ENCODE measurements around the gene CASZ1.

Gene CASZ1, protein sequence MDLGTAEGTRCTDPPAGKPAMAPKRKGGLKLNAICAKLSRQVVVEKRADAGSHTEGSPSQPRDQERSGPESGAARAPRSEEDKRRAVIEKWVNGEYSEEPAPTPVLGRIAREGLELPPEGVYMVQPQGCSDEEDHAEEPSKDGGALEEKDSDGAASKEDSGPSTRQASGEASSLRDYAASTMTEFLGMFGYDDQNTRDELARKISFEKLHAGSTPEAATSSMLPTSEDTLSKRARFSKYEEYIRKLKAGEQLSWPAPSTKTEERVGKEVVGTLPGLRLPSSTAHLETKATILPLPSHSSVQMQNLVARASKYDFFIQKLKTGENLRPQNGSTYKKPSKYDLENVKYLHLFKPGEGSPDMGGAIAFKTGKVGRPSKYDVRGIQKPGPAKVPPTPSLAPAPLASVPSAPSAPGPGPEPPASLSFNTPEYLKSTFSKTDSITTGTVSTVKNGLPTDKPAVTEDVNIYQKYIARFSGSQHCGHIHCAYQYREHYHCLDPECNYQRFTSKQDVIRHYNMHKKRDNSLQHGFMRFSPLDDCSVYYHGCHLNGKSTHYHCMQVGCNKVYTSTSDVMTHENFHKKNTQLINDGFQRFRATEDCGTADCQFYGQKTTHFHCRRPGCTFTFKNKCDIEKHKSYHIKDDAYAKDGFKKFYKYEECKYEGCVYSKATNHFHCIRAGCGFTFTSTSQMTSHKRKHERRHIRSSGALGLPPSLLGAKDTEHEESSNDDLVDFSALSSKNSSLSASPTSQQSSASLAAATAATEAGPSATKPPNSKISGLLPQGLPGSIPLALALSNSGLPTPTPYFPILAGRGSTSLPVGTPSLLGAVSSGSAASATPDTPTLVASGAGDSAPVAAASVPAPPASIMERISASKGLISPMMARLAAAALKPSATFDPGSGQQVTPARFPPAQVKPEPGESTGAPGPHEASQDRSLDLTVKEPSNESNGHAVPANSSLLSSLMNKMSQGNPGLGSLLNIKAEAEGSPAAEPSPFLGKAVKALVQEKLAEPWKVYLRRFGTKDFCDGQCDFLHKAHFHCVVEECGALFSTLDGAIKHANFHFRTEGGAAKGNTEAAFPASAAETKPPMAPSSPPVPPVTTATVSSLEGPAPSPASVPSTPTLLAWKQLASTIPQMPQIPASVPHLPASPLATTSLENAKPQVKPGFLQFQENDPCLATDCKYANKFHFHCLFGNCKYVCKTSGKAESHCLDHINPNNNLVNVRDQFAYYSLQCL (N-terminal part only)

GRCh38 chr1:10796029-10796944, at the start of gene CASZ1:
TSS of gene CASZ1 (minus strand) at chr1:10796646. CDS start at chr1:10693889, 102,757 bp downstream.
- DNase-seq (ENCODE audit: low read depth, low spot score), result no peak

DNA sequence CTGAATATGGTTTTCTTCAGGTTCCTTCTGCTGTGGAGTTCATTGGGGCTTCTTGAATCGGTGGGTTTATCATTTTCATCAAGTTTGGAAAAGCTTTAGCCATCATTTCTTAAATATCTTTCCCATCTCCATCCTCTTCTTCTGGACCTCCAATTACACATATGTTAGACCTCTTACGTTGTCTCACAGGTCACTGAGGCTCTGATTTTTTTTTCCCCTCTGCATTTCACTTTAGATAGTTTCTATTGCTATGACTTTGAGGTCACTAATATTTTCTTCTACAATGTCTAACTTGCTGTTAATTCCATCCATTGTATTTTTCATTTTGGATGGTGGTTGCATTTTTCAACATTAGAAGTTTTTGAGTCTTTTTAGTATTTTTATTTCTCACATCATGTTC, 47.3 kb upstream of the CASZ1 start:
- no peak for DNase-seq (ENCODE audit: low read depth, low spot score)

DNA sequence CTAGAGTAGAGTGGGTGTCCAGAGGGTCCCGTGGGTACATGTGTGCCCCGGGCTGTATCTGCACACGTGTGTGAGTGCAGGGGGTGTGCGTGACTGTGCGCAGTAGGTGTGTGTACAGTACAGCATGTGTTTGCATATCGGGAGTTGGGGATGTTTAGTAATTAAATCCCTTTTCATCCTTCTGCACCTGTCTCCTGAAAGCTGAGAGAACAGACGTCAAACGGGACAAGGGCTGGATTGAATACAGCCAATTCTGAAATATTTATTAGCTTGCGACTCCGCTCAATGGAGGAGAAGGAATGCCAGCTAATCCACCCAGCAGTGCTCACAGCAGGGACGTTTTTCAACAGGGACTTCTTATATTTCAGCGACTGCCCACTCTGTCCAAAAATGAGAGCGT, 44.7 kb upstream of the CASZ1 start:
- DNase-seq (ENCODE audit: low read depth, low spot score), result no peak

GRCh38 chr1:10839188-10839770, 42.8 kb upstream of the CASZ1 start:
- DNase-seq (ENCODE audit: low read depth, low spot score), result no peak

DNA sequence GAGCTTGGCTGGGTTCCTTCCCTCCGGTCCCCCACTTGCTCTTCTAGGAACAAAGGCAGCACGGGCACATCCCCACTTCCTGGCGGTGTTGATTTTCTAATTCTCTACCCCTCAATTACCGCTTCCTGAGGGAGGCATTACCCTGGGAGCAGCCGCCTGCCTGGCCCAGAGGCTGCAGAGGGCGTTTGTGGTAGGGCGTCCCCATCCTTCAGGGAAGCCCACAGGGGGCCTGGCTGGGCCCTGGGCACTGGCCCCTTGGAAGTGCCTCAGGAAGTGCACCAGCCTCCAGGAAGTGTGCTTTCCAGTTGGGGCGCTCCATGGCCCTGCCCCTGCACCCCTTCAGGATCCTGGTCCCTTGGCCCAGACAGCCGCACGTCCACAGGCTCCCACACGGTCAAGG, 42.1 kb upstream of the CASZ1 start:
- no peak for DNase-seq (ENCODE audit: low read depth, low spot score)

DNA sequence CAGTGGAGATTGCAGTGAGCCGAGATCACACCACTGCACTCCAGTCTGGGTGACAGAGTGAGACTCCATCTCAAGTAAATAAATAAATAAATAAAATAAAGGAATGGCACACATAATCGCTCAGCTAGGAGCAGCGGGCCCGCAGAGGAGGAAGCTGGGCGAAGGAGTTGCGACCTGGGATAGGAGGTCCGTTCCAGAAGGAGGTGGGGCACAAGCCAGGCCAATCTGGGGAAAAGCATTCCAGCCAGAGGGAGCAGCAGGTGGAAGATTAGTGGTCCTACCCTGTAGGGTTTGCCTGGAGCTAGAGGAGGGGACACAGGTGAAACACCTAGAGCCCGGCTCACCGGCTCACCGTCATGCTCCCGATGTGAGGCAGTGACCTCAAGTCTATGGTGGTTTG, 40.3 kb upstream of the CASZ1 start:
- no peak for DNase-seq (ENCODE audit: low read depth, low spot score)

GRCh38 chr1:10835822-10836421, 39.5 kb upstream of the CASZ1 start:
- no peak for DNase-seq (ENCODE audit: low read depth, low spot score)

DNA sequence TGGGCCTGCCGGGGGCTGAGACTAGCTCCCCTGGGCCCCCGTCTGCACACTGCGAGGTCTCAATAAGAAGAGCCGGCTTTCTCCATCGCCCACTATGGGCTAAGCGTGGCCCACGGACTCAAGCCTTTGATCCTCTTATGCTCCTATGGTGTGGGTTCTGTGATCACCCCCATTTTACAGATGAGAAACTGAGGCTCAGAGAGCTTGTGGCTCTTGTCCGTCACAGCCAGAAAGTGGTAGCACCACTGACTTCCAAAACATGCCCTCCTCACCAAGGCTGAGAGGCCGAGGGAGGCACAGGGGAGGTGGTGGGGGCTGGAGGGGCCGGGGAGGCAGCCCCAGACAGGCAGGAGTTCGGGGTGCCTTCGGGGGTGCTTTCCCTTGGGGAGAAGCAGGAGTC, 39.0 kb upstream of the CASZ1 start:
- no peak for DNase-seq (ENCODE audit: low read depth, low spot score)

DNA sequence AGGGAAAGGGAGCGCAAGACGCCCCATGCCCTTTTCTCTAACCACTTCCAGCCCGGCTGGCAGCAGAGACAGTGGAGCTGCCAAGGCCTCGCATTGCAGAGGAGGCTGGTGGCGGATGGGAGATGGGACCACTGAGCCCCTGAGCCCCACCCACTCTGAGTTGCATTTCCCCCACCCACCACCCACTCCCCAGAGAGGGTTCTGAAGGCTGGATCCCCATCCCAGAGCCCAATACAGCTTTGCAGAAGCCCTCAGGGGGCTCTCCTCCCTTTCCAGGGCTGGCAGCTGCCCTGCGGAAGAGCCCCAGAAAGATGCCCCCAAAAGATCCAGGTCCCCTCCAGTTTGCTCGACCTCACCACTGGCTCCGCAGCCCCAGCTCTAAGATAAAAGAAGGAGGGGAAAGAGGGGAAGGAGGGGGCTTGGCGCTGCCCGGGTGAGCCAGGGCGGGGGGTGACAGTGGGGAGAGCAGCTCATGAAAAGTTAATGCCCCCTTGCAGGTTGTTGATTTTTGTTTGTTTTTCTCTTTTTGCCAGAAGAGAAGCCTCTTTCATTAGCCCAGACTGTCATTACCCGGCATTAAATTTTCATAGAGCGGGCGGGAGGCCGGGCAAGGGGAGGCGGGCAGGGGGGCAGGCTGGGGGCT, 38.4 kb upstream of the CASZ1 start:
- DNase-seq (ENCODE audit: low read depth, low spot score), result no peak

DNA sequence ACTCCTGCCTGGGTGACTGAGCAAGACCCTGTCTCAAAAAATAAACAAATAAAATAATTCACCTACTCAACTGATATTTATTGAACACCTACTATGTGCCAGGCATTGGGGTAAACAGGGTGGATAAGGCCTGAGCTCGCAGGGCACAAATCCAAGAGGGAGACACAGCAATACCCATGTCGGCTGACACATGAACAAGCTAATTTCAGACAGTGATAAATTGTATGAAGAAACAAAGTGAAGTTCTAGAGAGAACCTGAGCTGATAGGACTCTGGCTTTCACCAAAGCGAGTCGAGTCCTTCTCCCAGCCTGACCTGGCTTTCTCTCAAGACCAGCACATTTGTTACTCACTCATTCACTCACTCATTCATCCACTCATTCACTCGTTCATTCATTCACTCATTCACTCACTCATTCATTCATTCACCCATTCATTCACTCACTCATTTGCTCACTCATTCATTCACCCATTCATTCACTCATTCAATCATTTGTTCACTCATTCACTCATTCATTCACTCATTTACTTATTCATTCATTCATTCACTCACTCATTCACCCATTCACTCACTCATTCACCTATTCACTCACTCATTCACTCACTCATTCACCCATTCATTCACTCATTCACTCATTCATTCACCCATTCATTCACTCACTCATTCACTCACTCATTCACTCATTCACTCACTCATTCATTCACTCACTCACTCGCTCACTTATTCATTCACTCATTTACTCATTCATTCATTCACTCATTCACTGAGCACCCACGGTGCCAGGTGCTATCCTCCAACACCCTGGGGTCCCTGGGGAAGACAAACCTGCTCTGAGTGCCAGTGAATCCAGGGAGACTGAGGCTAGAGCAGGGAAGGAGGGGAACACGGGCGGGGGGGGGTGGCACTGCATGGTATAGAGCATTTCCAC, 37.4 kb upstream of the CASZ1 start:
- DNase-seq (ENCODE audit: low read depth, low spot score), result no peak

GRCh38 chr1:10832703-10833102, 36.3 kb upstream of the CASZ1 start:
- DNase-seq (ENCODE audit: low read depth, low spot score), result no peak

GRCh38 chr1:10830961-10831668, 34.7 kb upstream of the CASZ1 start:
- no peak for DNase-seq (ENCODE audit: low read depth, low spot score)

DNA sequence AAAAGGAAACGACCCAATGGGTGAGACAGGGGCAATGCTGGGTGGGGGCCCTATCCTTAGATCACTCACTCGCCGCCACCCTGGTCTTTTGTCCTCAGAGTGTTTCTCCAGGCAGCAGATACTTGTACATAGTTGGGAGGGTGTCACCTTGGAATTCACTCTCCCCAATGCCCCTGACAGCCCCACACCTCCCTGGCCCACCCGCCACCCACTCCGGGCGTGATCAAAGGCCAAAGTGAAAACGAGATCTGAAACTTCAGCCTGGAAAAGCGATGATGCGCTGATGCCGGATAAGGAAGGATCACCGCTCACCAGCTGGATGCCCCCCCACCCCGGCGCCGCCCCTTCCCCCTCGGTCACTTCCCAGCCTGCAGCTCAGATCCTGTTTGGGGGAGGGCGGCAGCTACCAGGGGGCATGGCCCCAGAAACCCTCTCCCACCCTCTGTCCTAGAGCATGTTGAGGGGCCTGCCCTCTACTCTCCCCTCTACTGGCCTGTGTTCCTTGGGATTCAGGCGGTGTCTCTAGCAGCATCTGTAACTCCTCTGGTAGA, 33.6 kb upstream of the CASZ1 start:
- no peak for DNase-seq (ENCODE audit: low read depth, low spot score)

DNA sequence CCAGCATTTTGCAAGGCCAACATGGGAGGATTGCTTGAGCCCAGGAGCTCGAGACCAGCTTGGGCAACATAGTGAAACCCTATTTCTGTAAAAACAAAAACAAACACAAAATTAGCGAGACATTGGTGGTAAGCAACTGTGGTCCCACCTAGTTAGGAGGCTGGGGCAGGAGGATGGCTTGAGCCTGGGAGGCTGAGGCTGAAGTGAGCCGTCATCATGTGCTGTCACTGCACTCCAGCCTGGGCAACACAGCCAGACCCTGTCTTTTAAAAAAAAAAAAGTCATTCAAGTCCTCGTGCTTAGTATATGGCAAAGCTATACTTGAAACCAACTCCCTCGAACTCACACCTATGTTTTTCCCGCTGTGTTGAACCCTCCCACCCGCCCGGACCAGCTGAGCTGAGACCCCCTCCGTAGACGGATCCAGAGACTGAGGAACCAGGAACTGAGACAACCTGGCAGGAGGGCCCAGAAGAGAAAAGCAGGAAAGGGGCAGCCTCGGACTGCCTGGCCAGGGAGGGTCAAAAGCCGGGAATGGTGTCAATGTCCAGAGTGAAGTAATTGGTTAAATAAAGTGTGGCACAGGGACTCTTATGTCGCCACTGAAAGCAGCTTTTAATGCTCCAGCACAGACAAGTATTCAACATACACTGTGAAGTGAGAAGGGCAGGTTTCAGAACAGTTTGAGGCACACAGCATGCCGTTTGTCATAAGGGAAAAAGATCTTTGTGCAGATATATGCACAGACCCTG, 32.8 kb upstream of the CASZ1 start:
- DNase-seq (ENCODE audit: low read depth, low spot score), result no peak

DNA sequence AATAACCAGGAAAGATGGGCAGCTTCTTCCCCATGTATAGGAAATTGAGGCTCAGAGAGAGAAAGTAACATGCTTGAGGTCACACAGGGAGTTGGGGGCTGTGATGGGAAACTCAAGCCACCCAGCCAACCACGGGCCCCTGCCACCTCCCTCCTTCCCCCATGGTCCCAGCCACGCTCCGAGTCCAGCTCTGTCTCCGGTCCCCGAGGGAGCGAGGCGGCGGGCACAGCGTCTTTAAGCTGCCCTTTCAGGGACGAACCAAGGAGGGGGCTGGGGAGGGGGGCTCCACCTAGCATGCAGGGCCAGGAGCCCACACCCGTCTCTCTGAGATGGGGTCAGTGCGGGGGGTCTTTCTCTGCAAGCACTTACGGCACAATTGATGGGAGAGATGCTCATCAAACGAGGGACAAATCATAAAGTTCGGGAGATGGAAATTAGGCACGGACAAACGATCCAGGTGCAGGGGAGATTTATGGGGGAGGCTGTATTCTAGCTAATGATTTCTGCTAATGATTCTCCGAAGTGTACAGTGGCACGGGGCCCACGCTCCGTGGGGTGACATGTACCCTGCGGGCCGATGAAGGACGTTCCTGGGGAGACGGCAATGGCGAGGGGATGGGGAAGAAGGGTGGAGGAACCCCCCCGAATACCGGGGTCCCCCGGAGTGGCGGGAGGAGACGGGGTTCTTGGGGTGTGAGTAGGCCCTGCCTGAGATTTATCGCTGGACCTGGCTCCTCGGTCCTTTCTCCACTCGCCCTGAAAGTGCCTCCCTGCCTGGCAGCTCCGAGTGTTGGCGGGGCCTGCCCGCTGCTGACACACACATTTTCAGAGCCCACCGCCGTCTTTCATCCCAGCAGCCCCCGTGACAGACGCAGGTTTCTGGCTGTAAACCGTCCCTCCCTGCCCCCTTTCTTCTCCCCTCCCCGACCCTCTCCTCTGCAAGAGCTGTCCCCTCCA, 31.2 kb upstream of the CASZ1 start:
- DNase-seq (ENCODE audit: low read depth, low spot score), result no peak

- no peak for DNase-seq (ENCODE audit: low read depth, low spot score)
These were observed 29.1 kb upstream of the CASZ1 start for GRCh38 chr1:10825592-10825991.

Data from activated naive CD8-positive, alpha-beta T cell treated with anti-CD3 and anti-CD28 coated beads, Interleukin-2, amount 50 U/mL, for 16 hours (primary cell).